GM18909 (cell line): Measurements from ENCODE around the gene CARNS1.

Source experiments
- ATAC-seq: cut with Tn5 transposase; IDR thresholded peaks from one replicate; pipeline ENCODE4 v1.9.1; 2021; ENCODE audit warnings: mild to moderate bottlenecking; ENCODE audit not compliant: unreplicated experiment, poor library complexity

The CARNS1 gene, protein sequence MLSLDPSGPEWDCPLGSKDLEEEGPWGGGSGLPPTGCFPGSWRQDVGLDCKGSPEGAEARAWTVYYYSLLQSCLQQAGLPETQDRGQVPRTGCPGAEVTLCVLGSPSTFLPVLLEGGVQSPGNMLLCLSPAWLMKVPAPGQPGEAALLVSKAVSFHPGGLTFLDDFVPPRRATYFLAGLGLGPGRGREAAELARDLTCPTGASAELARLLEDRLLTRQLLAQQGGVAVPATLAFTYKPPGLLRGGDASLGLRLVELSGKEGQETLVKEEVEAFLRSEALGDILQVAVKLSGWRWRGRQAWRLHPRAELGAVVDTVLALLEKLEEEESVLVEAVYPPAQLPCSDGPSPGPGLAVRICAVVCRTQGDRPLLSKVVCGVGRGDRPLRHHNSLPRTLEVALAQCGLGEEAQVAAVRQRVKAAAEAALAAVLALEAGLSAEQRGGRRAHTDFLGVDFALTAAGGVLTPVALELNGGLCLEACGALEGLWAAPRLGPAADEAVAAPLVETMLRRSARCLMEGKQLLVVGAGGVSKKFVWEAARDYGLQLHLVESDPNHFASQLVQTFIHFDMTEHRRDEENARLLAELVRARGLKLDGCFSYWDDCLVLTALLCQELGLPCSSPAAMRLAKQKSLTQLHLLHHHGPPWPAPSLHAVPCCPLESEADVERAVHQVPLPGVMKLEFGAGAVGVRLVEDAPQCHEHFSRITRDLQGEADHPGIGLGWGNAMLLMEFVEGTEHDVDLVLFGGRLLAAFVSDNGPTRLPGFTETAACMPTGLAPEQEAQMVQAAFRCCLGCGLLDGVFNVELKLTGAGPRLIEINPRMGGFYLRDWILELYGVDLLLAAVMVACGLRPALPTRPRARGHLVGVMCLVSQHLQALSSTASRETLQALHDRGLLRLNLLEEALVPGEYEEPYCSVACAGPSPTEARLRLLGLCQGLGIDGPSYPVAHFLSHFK

DNA sequence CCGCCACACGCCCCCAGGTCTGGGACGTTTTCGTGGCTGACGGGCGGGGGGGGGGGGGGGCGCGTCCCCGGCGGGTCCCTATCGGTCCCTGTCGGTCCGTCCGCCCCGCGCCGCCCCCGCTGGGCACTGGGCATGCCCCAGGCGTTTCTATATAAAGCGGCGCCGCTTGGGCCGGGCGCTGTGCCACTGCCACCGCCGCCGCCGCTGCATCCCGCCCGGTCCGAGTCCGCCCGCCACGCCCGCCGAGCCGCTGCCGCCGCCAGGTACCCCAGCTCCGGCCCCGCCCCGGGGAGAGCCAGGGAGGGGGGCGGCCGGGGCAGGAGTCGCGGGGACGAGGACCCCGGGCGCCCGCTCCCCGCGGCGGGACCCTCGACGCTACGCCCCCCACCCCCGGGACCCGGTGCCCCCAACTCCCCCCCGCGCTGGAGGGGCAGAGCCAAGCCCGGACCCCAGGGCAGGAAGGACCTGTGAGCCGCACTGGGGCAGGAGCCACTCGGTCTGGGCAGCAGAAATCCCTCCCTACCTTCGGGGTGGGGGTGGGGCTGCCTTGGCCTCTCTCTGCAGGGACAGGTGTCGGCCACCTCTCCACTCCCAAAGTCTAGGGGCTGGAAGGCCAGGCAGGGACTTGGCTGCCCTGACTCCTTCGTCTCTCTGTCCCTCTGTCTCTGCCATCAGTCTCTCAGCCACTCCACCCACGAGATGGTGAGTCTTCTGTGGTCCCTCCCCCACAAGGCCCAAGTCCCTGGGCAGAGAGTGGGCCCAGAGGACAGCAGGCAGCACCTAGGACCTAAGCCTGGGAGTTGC lies at the start of gene CARNS1:
Gene CARNS1, plus strand, starts transcription at position 178 of the 804 bp plus-strand sequence. Its CDS starts 522 bp downstream, at position 700.
- ATAC-seq = no peak

- ATAC-seq = no peak
Observed at GRCh38 chr11:67365736-67366444, 49.6 kb upstream of the CARNS1 start.

GRCh38 chr11:67366546-67366945 lies 48.9 kb upstream of the CARNS1 start:
- no peak for ATAC-seq

DNA sequence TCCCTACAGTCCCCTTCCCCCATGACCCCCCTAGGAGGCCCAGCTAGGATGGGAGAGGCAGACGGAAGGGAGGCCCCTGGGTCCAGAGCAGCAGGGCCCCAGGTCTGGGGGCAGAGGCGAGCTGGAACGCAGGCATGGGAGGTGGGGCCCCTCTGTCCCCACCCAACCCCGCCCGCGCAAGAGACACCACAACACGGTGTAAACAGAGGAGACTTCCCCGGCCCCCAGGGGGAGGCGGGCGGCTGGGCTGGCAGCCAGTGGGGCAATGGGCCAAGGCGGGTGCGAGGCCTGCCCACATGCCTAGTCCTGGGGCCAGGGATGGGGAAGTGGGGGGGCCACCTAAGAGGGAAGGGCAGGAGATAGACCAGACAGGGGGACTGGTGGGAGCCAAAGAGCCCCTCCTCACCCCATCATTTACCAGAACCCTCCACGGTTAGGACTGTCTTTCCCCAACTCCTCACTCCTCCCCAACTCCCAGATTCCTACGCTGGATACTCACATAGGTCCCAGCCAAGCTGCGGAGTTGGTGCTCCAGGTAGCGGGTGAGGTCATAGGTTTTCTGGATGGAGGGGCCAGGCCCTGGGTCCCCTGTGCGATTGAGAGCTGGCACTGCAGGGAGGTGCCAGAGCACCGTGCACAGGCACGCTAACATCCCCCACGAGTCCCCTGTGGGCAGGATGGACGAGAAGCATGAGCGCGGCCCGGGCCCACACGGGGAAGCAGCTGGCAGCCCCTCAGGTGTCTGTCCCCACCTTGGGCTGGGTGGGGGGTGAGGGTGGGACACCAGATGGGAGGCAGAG lies 48.3 kb upstream of the CARNS1 start:
- ATAC-seq = no peak

GRCh38 chr11:67367761-67368227 lies 47.7 kb upstream of the CARNS1 start:
- no peak for ATAC-seq

- no peak for ATAC-seq
Observed at GRCh38 chr11:67368621-67369020, 46.9 kb upstream of the CARNS1 start.

DNA sequence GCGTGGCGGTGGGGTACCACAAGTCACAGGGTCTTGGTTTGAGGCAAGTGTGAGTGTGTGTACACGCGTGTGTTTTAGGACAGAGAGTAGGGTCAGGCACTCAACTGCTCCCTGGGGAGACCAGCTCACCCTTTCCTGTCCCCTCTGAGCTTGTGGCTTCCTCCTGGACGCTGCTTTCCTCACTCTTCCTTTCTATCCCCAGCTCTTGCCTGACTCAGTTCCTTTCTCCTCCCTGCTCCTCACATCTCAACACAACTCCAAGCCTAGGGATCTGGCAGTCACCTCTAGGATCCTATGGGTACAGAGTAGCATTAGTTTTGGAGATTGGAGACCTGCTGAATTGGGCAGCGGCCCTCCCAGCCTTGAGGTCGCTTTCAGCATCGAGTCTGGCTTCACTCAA lies 46.2 kb upstream of the CARNS1 start:
- ATAC-seq = no peak

GRCh38 chr11:67369801-67370284 lies 45.6 kb upstream of the CARNS1 start:
- ATAC-seq = no peak

GRCh38 chr11:67370351-67371076 lies 45.0 kb upstream of the CARNS1 start:
- no peak for ATAC-seq

GRCh38 chr11:67371189-67371910 lies 44.1 kb upstream of the CARNS1 start:
- no peak for ATAC-seq

- ATAC-seq = no peak
Observed at GRCh38 chr11:67371911-67372320, 43.6 kb upstream of the CARNS1 start.

DNA sequence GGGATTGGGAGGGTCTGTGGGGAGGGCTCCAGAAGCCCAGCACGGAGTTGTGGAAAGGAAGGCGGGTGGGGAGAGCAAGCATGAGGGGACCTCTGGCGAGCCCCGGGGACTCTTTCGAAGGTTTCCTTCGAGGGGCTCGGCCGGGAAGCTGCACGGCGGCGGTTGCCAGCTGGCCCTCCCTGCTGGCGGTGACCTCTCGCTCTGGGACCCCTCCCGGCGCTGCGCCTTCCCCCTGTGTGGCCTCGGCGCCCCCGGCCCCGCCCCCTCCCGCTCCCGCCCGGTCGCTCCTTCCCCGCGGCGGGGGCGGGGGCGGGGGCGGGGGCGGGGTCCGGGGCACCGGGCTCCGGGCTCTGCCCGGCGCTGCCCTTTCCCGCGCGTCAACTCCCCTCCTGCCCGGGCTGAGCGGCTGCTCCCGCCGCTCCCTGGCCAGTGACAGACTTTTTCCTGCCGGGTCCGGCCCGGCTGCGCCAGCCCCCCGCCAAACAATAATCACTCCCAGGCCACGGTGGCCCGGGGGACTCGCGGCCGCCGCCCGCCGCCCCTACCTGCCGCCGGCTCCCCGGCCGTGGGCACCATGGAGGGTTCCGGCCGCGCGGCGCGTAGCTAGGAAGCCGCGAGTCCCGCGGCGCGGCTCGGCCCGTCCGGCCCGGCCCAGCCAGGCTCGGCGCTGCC lies 43.0 kb upstream of the CARNS1 start:
- no peak for ATAC-seq

GRCh38 chr11:67372993-67373647 lies 42.4 kb upstream of the CARNS1 start, which contains the start of gene CLCF1:
CLCF1 (minus strand) TSS chr11:67373598; CDS start chr11:67373539, 59 bp downstream.
- no peak for ATAC-seq

- no peak for ATAC-seq
Observed at GRCh38 chr11:67373648-67374570, 41.6 kb upstream of the CARNS1 start.
